IMR-90 (cell line): ENCODE data around the gene NDUFAF7. TPM values are rescaled to one million over a fixed set of nuclear protein-coding genes. Genes with fewer than 3 reads are reported as not detected.

Experiments used
- ATAC-seq: fragments of 200-7000 bp; cut with Tn5 transposase; 2 replicates; pipeline ENCODE4 v1.9.1; 2020; ENCODE audit warnings: low read depth, mild to moderate bottlenecking, moderate library complexity
- BruUV-seq: library from RNA; stranded (reverse); fragments of 400-500 nt; replicated peaks from 2 replicates; lab custom pipeline; 2021; lab: Mats Ljungman, UMichigan
- CTCF ChIA-PET: fragments of 300-600 bp; formaldehyde crosslinking; extraction: SDS; loops from one replicate; lab custom pipeline; 2021; ENCODE audit warnings: antibody characterized with exemption; lab: Yijun Ruan, JAX
- POLR2A ChIA-PET: fragments of 300-600 bp; sonication (Branson Sonifier 250); formaldehyde crosslinking; loops from one replicate; lab custom pipeline; 2022; ENCODE audit warnings: antibody characterized with exemption; ENCODE audit not compliant: unreplicated experiment; lab: Charles Lee
- DNase-seq: peaks from one replicate; pipeline ENCODE4 v3.0.0; 2013
- H2AFZ ChIP-seq: replicated peaks from 2 replicates; pipeline ENCODE3; 2013; ENCODE audit warnings: low read length, mild to moderate bottlenecking; ENCODE audit not compliant: poor library complexity
- H2AK5ac ChIP-seq: 2 replicates; pipeline ENCODE4 v1.6.1; 2013; ENCODE audit warnings: low read depth, low read length, inconsistent platforms
- H2AK9ac ChIP-seq: replicated peaks from 2 replicates; pipeline ENCODE3; 2013; ENCODE audit warnings: mild to moderate bottlenecking, low read depth, low read length, moderate library complexity; ENCODE audit not compliant: poor library complexity
- H2BK120ac ChIP-seq: 2 replicates; pipeline ENCODE4 v1.6.1; 2013; ENCODE audit warnings: low read depth, low read length, inconsistent platforms
- H2BK15ac ChIP-seq: 3 replicates; pipeline ENCODE4 v1.6.1; 2013; ENCODE audit warnings: low read depth, low read length, inconsistent platforms
- H2BK20ac ChIP-seq: 2 replicates; pipeline ENCODE4 v1.6.1; 2013; ENCODE audit warnings: low read depth, mild to moderate bottlenecking, inconsistent platforms, low read length, moderate library complexity
- H2BK5ac ChIP-seq: 2 replicates; pipeline ENCODE4 v1.6.1; 2013; ENCODE audit warnings: mild to moderate bottlenecking, low read depth, low read length, inconsistent platforms; ENCODE audit not compliant: poor library complexity, severe bottlenecking
- H3K14ac ChIP-seq: replicated peaks from 2 replicates; pipeline ENCODE4 v1.6.1; 2013; ENCODE audit warnings: low read depth, low read length, inconsistent platforms
- H3K18ac ChIP-seq: 2 replicates; pipeline ENCODE4 v1.6.1; 2013; ENCODE audit warnings: low read depth, low read length, control low read depth
- H3K23ac ChIP-seq: 2 replicates; pipeline ENCODE4 v1.6.1; 2013; ENCODE audit warnings: low read depth, low read length, inconsistent platforms
- H3K27ac ChIP-seq: 2 replicates; pipeline ENCODE4 v1.5.1; 2013; ENCODE audit warnings: mild to moderate bottlenecking, control low read depth, low read length; ENCODE audit not compliant: insufficient read depth
- H3K27me3 ChIP-seq: 2 replicates; pipeline ENCODE4 v1.6.1; 2013; ENCODE audit warnings: low read length; ENCODE audit not compliant: control insufficient read depth, insufficient read depth
- H3K36me3 ChIP-seq: 2 replicates; pipeline ENCODE4 v1.6.1; 2013; ENCODE audit warnings: low read length, mixed read lengths; ENCODE audit not compliant: control insufficient read depth, insufficient read depth
- H3K4ac ChIP-seq: 2 replicates; pipeline ENCODE4 v1.6.1; 2013; ENCODE audit warnings: low read depth, low read length, inconsistent platforms
- H3K4me1 ChIP-seq: 2 replicates; pipeline ENCODE4 v1.6.1; 2013; ENCODE audit warnings: low read length, mixed read lengths; ENCODE audit not compliant: control insufficient read depth, insufficient read depth
- H3K4me2 ChIP-seq: 2 replicates; pipeline ENCODE4 v1.6.1; 2013; ENCODE audit warnings: low read depth, mild to moderate bottlenecking, control low read depth, low read length, moderate library complexity
- H3K4me3 ChIP-seq: 2 replicates; pipeline ENCODE4 v1.5.1; 2013; ENCODE audit warnings: low read depth, mild to moderate bottlenecking, control low read depth, low read length, moderate library complexity; ENCODE audit not compliant: insufficient read depth
- H3K56ac ChIP-seq: 2 replicates; pipeline ENCODE4 v1.6.1; 2013; ENCODE audit warnings: low read length, inconsistent platforms; ENCODE audit not compliant: insufficient read depth; ENCODE audit errors: extremely low read depth
- H3K79me1 ChIP-seq, 2 experiments: 2 replicates each; pipeline ENCODE4 v1.6.1; 2013; ENCODE audit warnings: low read length in 2 of 2, inconsistent platforms in 1 of 2, low read depth in 1 of 2
- H3K9ac ChIP-seq: 2 replicates; pipeline ENCODE4 v1.6.1; 2013; ENCODE audit warnings: low read depth, low read length, control low read depth
- H3K9me1 ChIP-seq: 2 replicates; pipeline ENCODE4 v1.6.1; 2013; ENCODE audit warnings: low read length, inconsistent platforms; ENCODE audit not compliant: insufficient read depth
- H3K9me3 ChIP-seq: 2 replicates; pipeline ENCODE4 v1.6.1; 2013; ENCODE audit warnings: low read length; ENCODE audit not compliant: control insufficient read depth, insufficient read depth
- H4K20me1 ChIP-seq: 2 replicates; pipeline ENCODE4 v1.6.1; 2013; ENCODE audit warnings: low read length, inconsistent platforms; ENCODE audit not compliant: insufficient read depth
- H4K5ac ChIP-seq: 2 replicates; pipeline ENCODE4 v1.6.1; 2013; ENCODE audit warnings: mild to moderate bottlenecking, low read depth, low read length, control low read depth
- H4K8ac ChIP-seq, 2 experiments: 2 replicates each; pipeline ENCODE4 v1.6.1; 2013; ENCODE audit warnings: low read depth in 2 of 2, low read length in 2 of 2, control low read depth in 1 of 2, inconsistent platforms in 1 of 2
- H4K91ac ChIP-seq: 2 replicates; pipeline ENCODE4 v1.6.1; 2013; ENCODE audit warnings: low read depth, low read length, inconsistent platforms; ENCODE audit not compliant: insufficient read depth
- BHLHE40 ChIP-seq: fragments of 150-350 bp; IDR thresholded peaks from 2 replicates; pipeline ENCODE4 v1.6.1; 2016; ENCODE audit warnings: mild to moderate bottlenecking, low read depth, low read length
- CEBPB ChIP-seq: IDR thresholded peaks from 2 replicates; pipeline ENCODE4 v1.6.1; 2012; ENCODE audit warnings: low read depth, low read length, improper control_type of control experiment
- CHD1 ChIP-seq: IDR thresholded peaks from 2 replicates; pipeline ENCODE4 v1.6.1; 2012; ENCODE audit warnings: low read depth, low read length, improper control_type of control experiment
- CTCF ChIP-seq: conservative IDR thresholded peaks from 2 replicates; pipeline ENCODE4 v1.5.1; 2012; ENCODE audit warnings: mild to moderate bottlenecking, low read depth, low read length, improper control_type of control experiment
- ELK1 ChIP-seq: fragments of 150-350 bp; IDR thresholded peaks from 2 replicates; pipeline ENCODE4 v1.6.1; 2016; ENCODE audit warnings: low read depth, mild to moderate bottlenecking, low read length, moderate library complexity, borderline replicate concordance
- FOS ChIP-seq: fragments of 150-350 bp; IDR thresholded peaks from 2 replicates; pipeline ENCODE4 v1.6.1; 2016; ENCODE audit warnings: low read depth, low read length
- MAFK ChIP-seq: IDR thresholded peaks from 2 replicates; pipeline ENCODE4 v1.6.1; 2012; ENCODE audit warnings: low read depth, low read length, improper control_type of control experiment
- MAZ ChIP-seq: IDR thresholded peaks from 2 replicates; pipeline ENCODE4 v1.6.1; 2012; ENCODE audit warnings: low read depth, mild to moderate bottlenecking, low read length, improper control_type of control experiment, moderate library complexity, borderline replicate concordance
- MXI1 ChIP-seq: IDR thresholded peaks from 2 replicates; pipeline ENCODE4 v1.6.1; 2012; ENCODE audit warnings: low read depth, mild to moderate bottlenecking, low read length, moderate library complexity, borderline replicate concordance
- NFE2L2 ChIP-seq: fragments of 150-350 bp; IDR thresholded peaks from 2 replicates; pipeline ENCODE4 v1.6.1; 2016; ENCODE audit warnings: low read depth, mild to moderate bottlenecking, low read length
- POLR2A ChIP-seq: IDR thresholded peaks from 2 replicates; pipeline ENCODE4 v1.6.1; 2012; ENCODE audit warnings: mild to moderate bottlenecking, low read depth, low read length
- RAD21 ChIP-seq: IDR thresholded peaks from 2 replicates; pipeline ENCODE4 v1.6.1; 2012; ENCODE audit warnings: low read length, improper control_type of control experiment
- RCOR1 ChIP-seq: IDR thresholded peaks from 2 replicates; pipeline ENCODE4 v1.6.1; 2012; ENCODE audit warnings: mild to moderate bottlenecking, low read length, improper control_type of control experiment; ENCODE audit not compliant: insufficient replicate concordance
- RFX5 ChIP-seq: IDR thresholded peaks from 2 replicates; pipeline ENCODE4 v1.8.0; 2012; ENCODE audit warnings: low read depth, mild to moderate bottlenecking, low read length, moderate library complexity
- SMC3 ChIP-seq: fragments of 150-350 bp; IDR thresholded peaks from 2 replicates; pipeline ENCODE4 v1.6.1; 2016; ENCODE audit warnings: low read depth, mild to moderate bottlenecking, antibody characterized with exemption, low read length, moderate library complexity
- USF2 ChIP-seq: fragments of 150-350 bp; IDR thresholded peaks from 2 replicates; pipeline ENCODE4 v1.6.1; 2017; ENCODE audit warnings: mild to moderate bottlenecking, antibody characterized with exemption, low read length, low read depth
- WGBS, 2 experiments: methylation state at CpG; one replicate each; pipeline versions ENCODE4 v1.1.5 to v1.1.7; 2013; ENCODE audit warnings: missing lambda C conversion rate in 2 of 2; ENCODE audit not compliant: insufficient read length in 1 of 2; ENCODE audit errors: extremely low coverage in 2 of 2; 5-methylcytosine and 5-hydroxymethylcytosine counted together
- dilution Hi-C: fragments of 300-500 bp; cut with HindIII; formaldehyde crosslinking; loops from one replicate; pipeline ENCODE4 v1.14.3; 2018; ENCODE audit warnings: low sequenced_read_pairs; ENCODE audit not compliant: unreplicated experiment
- in situ Hi-C: fragments of 300-500 bp; cut with MboI; formaldehyde crosslinking; loops from 3 replicates; pipeline ENCODE4 v1.14.3; 2019; ENCODE audit warnings: low sequenced_read_pairs, inconsistent platforms, mixed read lengths
- intact Hi-C: fragments of 100-400 bp; cut with micrococcal nuclease; formaldehyde crosslinking; loops from 2 replicates; pipeline ENCODE4 v1.10.0; 2022
- polyA plus RNA-seq, 3 experiments: library from polyadenylated mRNA; depleted of rRNA; stranded (reverse); fragments of >200 nt; gene quantifications; 2 replicates each; pipeline ENCODE4 v1.2.3, GENCODE V29; 2012; ENCODE audit warnings: low replicate concordance in 1 of 3
- total RNA-seq: library from RNA; depleted of rRNA; stranded (reverse); fragments of >200 nt; gene quantifications from 2 replicates; pipeline ENCODE4 v1.2.3, GENCODE V29; 2012

NDUFAF7 gene
- total and polyA plus RNA-seq, 2 of the 4 experiments (the other 2 are of a cell fraction) = 9.9 to 17.4 TPM

GRCh38 chr2:37230581-37230980 is 877 bp upstream of the NDUFAF7 start:
- no peak overlapping the region for H2BK120ac ChIP-seq
- peak overlapping the region; percentile 80 for H3K9ac ChIP-seq
- no peak overlapping the region for H2BK20ac ChIP-seq
- POLR2A ChIA-PET = no interaction called here
- peak overlapping the region; percentile 25 for H3K27ac ChIP-seq
- peak overlapping the region; percentile 63; the same call in 1 of the 2 replicates for H2AK5ac ChIP-seq
- H2AFZ ChIP-seq = peak overlapping the region; percentile 97
- peaks cover 17% of the 10 kb centered on the region for H4K20me1 ChIP-seq
- in situ Hi-C loops = no loop called here
- H2AK9ac ChIP-seq = peak overlapping the region; percentile 38
- peak overlapping the region; percentile 100 for H3K4me2 ChIP-seq
- peak overlapping the region; percentile 74 for H2BK5ac ChIP-seq
- TF ChIP-seq CHD1 (no peak), RAD21 (no peak), MAZ (no peak), MXI1 (no peak), RCOR1 (no peak), ELK1 (no peak), RFX5 (no peak), NFE2L2 (no peak), CTCF (no peak), MAFK (no peak), POLR2A (no peak), BHLHE40 (no peak), USF2 (no peak), CEBPB (no peak), FOS (no peak), SMC3 (no peak)
- H4K5ac ChIP-seq = no peak overlapping the region
- H3K23ac ChIP-seq = peak overlapping the region; percentile 87
- intact Hi-C loops = loop anchor here (2.0 kb wide), 1 partner anchor 88 kb away; no protein-coding TSS in a partner anchor
- no peak overlapping the region for H3K18ac ChIP-seq
- peak overlapping the region; percentile 93 for H3K4me3 ChIP-seq
- peak overlapping the region in 1 of 2 experiments; percentile 6; a peak in 2 of 4 replicates for H4K8ac ChIP-seq
- no peaks in the 10 kb centered on the region for H3K9me3 ChIP-seq
- H2BK15ac ChIP-seq = no peak overlapping the region
- H3K27me3 ChIP-seq = no peaks in the 10 kb centered on the region
- peaks cover 44 to 77% of the 10 kb centered on the region in 2 experiments for H3K79me1 ChIP-seq
- ATAC-seq = no peak
- peaks cover 6% of the 10 kb centered on the region for H3K4me1 ChIP-seq
- BruUV-seq = no TSS peak
- peak overlapping the region; percentile 91; the same call in 1 of the 2 replicates for H3K14ac ChIP-seq
- peaks cover 14% of the 10 kb centered on the region for H3K9me1 ChIP-seq
- CTCF ChIA-PET = no interaction called here
- dilution Hi-C loops = no loop called here
- WGBS, 2 experiments = 33% methylated on average over 1 of the region's 8 CpGs; no CpG with 5 or more reads in 1 of the 2 experiments
- peak overlapping the region; percentile 44; the same call in 1 of the 2 replicates for H3K4ac ChIP-seq
- no peak for DNase-seq
- H4K91ac ChIP-seq = no peak overlapping the region
- peaks cover 15% of the 10 kb centered on the region for H3K36me3 ChIP-seq
- peak overlapping the region; percentile 79 for H3K56ac ChIP-seq
